ENCODE measurements around the gene SIGLEC8.
"Not testable (repeated sequence)": the region's sequence is repeated elsewhere in the genome, so short reads cannot be mapped to it uniquely, and the experiment has no call there.

SIGLEC8 gene

DNA sequence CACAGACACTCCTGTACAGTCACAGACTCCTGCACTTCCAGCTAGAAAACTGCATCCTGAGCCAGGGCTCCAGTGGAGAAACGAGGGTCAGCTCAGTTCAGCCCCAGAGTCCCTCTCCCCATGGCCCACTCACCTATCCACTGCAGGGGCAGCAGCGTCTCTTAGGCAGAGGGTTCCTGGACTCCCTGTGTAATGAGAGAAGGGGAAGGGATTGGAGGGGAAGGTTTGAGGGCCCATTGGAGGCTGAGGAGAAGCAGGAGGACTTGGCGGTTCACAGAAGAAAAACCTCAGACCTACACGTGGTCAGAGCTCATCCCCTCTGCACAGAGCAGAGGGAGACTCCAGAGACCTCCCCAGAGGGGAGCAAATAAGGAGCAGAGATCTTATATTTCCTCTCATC lies 10.9 kb upstream of the SIGLEC8 start:
- in situ Hi-C loops (cut with MboI; ENCODE audit: low pct_unique_long_range_greater_than_20kb, low sequenced_read_pairs, unreplicated experiment): no loop called here
- TF ChIP-seq, protein P1, sequence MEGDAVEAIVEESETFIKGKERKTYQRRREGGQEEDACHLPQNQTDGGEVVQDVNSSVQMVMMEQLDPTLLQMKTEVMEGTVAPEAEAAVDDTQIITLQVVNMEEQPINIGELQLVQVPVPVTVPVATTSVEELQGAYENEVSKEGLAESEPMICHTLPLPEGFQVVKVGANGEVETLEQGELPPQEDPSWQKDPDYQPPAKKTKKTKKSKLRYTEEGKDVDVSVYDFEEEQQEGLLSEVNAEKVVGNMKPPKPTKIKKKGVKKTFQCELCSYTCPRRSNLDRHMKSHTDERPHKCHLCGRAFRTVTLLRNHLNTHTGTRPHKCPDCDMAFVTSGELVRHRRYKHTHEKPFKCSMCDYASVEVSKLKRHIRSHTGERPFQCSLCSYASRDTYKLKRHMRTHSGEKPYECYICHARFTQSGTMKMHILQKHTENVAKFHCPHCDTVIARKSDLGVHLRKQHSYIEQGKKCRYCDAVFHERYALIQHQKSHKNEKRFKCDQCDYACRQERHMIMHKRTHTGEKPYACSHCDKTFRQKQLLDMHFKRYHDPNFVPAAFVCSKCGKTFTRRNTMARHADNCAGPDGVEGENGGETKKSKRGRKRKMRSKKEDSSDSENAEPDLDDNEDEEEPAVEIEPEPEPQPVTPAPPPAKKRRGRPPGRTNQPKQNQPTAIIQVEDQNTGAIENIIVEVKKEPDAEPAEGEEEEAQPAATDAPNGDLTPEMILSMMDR (IDR thresholded peaks at IDR 0.05; ENCODE audit: extremely low read depth, insufficient read depth, missing control alignments): no peak

DNA sequence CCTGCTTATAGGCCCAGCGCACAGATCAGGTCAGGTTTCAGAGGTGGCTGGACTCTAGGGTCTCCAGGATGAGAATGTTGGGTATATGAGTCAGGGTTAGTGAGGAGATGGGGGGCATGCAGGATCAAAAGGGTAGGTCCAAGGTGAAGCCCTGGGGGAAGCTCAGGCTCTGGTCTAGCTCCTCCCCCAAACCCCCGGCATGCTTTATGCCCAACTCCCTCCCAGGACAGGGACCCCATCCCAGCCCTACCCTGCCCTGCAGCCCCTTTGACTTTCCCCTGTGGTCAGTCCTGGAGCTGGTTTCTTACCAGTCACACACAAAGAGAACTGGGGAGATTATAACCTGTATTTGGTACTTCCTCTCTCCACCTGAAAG lies 10.3 kb upstream of the SIGLEC8 start:
- TF ChIP-seq, protein P1 (IDR thresholded peaks at IDR 0.05; ENCODE audit: extremely low read depth, insufficient read depth, missing control alignments): no peak
- DNase-seq (ENCODE audit: low spot score): no peak
- in situ Hi-C loops (cut with MboI; ENCODE audit: low pct_unique_long_range_greater_than_20kb, low sequenced_read_pairs, unreplicated experiment): no loop called here

More for the DNA sequence above, 10.9 kb upstream of the SIGLEC8 start:
- DNase-seq (ENCODE audit: low spot score): no peak

DNA sequence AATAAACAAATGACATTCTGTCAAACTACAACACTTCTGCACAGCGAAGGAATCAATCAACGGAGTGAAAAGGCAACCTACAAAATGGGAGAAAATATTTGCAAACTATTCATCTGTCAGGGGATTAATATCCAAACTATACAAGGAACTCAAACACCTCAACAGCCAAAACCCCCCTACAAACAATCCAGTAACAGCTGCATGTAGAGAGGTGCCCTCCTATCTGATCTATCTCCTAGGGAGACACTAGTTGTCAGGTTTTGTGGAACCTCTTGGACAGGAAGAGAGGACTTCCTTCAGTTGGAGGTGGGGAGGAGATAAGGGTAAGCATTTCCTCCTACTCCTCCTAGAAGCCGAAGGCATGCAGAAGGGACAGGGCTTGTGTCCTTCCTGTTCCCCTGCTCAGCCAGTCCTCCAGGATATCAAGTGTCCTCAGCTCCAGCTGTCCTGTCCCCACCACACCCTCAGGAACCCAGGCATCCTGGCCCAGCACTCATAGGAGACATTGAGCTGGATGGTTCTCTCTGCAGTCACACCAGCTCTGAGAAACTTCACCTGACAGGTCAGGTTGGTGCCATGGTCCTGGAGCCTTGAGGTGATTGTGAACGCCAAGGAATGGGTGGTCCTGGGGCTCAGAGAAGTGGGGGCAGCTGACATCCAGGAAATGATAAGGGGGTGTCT lies 9.8 kb upstream of the SIGLEC8 start:
- no peak for DNase-seq (ENCODE audit: low spot score)
- in situ Hi-C loops (cut with MboI; ENCODE audit: low pct_unique_long_range_greater_than_20kb, low sequenced_read_pairs, unreplicated experiment): no loop called here
- TF ChIP-seq, protein P1 (IDR thresholded peaks at IDR 0.05; ENCODE audit: extremely low read depth, insufficient read depth, missing control alignments): no peak

DNA sequence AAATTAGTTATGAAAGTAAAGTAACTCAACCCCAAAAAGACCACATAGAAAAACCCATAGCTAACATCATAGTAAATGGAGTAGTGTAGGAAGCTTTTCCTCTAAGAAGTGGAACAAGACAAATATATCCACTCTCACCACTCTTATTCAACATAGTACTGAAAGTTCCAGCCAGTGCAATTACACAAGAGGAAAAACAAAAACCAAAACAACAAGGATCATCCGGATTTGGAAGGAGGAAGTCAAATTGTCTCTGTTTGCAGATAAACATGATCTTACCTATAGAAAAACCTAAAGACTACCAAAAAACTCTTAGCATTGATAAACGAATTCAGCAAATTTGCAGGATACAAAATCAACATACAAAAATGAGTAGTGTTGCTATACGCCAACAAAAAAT lies 8.5 kb upstream of the SIGLEC8 start:
- in situ Hi-C loops (cut with MboI; ENCODE audit: low pct_unique_long_range_greater_than_20kb, low sequenced_read_pairs, unreplicated experiment): no loop called here
- DNase-seq (ENCODE audit: low spot score): no peak
- TF ChIP-seq, protein P1 (IDR thresholded peaks at IDR 0.05; ENCODE audit: extremely low read depth, insufficient read depth, missing control alignments): no peak

DNA sequence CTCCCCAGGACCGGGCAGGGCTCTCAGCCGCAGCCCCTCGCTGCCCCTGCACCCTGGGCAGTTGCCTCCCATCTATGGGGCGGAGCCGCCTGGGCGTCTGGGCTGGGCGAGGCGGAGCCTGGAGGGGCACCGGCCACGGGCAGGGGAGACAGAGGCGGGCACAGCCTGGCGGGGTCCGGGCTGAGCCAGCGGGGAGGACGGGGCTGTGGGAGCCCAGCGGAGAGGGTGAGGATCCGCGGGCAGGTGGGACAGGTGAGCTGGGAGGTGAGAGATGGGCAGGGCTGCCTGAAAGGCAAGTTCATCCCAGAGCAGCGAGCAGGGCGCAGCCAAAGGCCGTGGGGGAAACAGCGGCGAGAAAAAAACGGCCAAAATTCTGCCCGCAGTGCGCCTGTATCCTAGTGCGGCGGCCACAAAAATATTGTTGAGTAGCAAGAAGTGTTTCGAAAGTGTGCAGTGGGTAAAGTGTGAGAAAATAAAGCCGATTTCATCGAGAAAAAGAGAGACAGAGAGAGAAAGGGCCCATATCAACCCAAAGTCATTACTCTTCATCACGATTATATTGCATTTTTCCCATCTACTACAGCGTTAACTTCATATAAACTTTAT lies 5.8 kb upstream of the SIGLEC8 start:
- in situ Hi-C loops (cut with MboI; ENCODE audit: low pct_unique_long_range_greater_than_20kb, low sequenced_read_pairs, unreplicated experiment): not testable (repeated sequence)

DNA sequence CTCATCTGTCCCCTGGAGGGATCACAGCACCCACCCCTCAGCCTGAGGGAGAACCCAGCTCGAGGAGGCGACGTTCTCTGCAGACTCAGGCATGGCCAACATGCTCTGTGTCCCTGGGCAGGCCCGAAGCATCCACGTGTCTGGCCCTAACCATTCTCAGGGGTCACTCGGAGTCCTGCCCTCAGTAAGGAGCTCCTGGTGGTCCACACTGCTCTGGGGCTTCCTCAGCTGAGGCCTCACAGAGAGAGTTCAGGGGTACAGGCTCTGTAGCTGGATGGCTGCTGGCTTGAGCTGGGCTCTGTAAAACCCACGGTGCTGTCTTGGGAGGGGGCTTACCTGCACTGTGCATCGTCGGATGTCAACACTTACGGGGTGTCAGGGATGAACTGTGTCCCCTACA lies 4.4 kb upstream of the SIGLEC8 start:
- TF ChIP-seq, protein P1 (IDR thresholded peaks at IDR 0.05; ENCODE audit: extremely low read depth, insufficient read depth, missing control alignments): no peak
- in situ Hi-C loops (cut with MboI; ENCODE audit: low pct_unique_long_range_greater_than_20kb, low sequenced_read_pairs, unreplicated experiment): no loop called here

More for the DNA sequence above, 5.8 kb upstream of the SIGLEC8 start:
- not testable (repeated sequence) for DNase-seq (ENCODE audit: low spot score)

DNA sequence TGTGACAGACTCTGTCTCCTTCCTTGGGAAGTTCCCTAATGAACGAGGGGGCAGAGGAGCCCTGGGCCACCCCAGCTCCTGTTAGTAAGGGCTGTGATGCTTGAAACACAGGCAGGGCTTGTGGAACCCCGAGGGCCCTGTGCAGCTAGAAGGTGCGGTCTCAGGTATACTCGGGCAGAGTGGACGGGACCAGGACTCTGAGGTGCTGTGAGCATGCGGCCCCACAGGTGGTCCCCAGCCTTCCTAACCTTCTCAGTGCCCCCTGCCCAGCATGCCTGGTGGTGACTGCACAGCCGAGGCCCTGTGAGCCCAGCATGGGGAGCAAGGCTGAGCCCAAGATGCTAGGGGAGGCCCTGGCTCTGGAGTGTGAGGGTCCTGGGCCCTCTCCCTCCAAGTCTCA lies 4.0 kb upstream of the SIGLEC8 start:
- no peak for DNase-seq (ENCODE audit: low spot score)
- in situ Hi-C loops (cut with MboI; ENCODE audit: low pct_unique_long_range_greater_than_20kb, low sequenced_read_pairs, unreplicated experiment): no loop called here
- TF ChIP-seq, protein P1 (IDR thresholded peaks at IDR 0.05; ENCODE audit: extremely low read depth, insufficient read depth, missing control alignments): no peak

More for the DNA sequence above, 4.4 kb upstream of the SIGLEC8 start:
- DNase-seq (ENCODE audit: low spot score): no peak
